Measurements from ENCODE around the gene E2F7.

The E2F7 gene

DNA sequence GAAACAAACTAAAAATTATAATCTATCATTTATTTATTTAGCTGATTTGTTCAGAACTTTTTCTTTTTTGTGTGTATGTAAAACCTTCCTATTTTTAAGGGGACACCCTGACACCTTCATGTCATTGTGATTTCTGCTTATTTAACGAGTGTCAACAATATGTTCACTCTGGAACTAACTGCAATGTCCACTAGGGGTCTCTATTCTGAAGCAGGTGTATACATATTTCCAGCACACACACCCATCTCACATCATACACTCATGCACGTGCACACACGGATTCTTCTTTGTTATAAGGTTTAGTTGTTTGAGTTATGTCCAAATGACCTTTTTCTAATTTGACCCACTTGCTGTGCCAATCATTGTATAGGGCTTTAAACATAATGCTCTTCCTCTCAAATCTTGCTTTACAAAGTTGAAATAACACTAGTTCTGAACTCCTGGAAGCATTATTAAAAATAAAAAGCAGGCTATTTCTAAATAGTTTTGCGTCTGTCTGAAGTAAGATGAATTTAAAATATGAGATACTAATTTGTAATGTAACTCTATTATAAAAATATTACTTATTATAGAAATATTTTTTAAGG lies 15.5 kb downstream of the E2F7 start:
- Histone ChIP-seq H3K4me1 (ENCODE audit: insufficient read depth, low read length) (peaks cover 15% of the 10 kb centered on the region; the same call in 1 of the 2 replicates), H3K27me3 (ENCODE audit: insufficient read depth, low read length, poor library complexity) (no peaks in the 10 kb centered on the region), H2AFZ (ENCODE audit: low read depth, low read length) (no peak overlapping the region), H4K20me1 (ENCODE audit: insufficient read depth, low read length) (peaks cover 54% of the 10 kb centered on the region), H3K27ac (ENCODE audit: low read length) (no peak overlapping the region), H3K4me2 (ENCODE audit: insufficient read depth, low read length) (no peak overlapping the region), H3K4me3 (ENCODE audit: low read depth in 1 of 2, low read length in 2 of 2) (no peak overlapping the region), H3K9me3 (ENCODE audit: insufficient read depth, low read length, severe bottlenecking) (no peaks in the 10 kb centered on the region), H3K9ac (ENCODE audit: low read depth, low read length) (no peak overlapping the region), H3K79me2 (ENCODE audit: insufficient read depth, low read length) (peaks cover 68% of the 10 kb centered on the region), H3K36me3 (ENCODE audit: insufficient read depth, low read length) (peaks cover 98% of the 10 kb centered on the region)
- peak; percentile 28 for DNase-seq
- TF ChIP-seq, protein P1, sequence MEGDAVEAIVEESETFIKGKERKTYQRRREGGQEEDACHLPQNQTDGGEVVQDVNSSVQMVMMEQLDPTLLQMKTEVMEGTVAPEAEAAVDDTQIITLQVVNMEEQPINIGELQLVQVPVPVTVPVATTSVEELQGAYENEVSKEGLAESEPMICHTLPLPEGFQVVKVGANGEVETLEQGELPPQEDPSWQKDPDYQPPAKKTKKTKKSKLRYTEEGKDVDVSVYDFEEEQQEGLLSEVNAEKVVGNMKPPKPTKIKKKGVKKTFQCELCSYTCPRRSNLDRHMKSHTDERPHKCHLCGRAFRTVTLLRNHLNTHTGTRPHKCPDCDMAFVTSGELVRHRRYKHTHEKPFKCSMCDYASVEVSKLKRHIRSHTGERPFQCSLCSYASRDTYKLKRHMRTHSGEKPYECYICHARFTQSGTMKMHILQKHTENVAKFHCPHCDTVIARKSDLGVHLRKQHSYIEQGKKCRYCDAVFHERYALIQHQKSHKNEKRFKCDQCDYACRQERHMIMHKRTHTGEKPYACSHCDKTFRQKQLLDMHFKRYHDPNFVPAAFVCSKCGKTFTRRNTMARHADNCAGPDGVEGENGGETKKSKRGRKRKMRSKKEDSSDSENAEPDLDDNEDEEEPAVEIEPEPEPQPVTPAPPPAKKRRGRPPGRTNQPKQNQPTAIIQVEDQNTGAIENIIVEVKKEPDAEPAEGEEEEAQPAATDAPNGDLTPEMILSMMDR (IDR thresholded peaks at IDR 0.05; ENCODE audit: borderline replicate concordance, extremely low read depth, low read length, poor library complexity, severe bottlenecking): peak; percentile 78
- TF ChIP-seq EZH2 (IDR thresholded peaks at IDR 0.05; ENCODE audit: borderline replicate concordance, low read depth, low read length, severe bottlenecking): no peak
- ATAC-seq (ENCODE audit: insufficient read depth, low read depth): peak; percentile 92

DNA sequence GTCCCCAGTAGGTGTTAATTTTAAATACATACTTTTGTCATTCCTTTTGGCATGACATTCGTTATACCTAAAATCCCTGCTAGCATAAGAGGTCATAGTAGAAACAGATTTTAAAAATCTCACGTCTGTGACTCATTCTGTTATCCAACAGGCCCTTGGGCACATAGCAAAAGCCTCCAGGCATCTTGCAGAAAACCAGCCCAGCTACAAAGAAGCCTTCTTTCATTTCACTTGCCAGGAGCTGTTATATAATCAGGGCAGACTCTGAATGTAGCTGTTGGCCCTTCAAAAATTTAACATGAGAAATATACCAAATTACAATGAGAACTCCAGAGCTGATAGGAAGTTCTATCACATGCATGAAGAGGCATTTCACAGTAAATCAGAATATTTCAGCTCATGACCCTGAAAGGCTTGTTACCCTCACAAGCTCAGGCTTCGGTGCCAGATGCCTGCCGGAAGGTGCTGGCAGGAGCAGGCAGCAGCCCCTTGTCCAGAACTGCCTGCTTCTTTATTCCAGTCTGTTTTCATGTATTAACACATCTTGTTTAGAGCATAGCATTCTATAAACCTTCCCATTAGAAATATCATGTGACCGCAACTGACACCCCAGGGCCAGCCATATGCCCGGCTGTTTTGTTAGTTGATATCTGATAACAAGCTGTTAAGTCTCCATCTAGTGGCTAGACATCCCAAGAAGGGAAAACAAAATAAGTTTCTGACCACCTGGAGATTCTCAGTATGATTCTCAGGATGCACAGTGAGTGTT lies 17.8 kb downstream of the E2F7 start:
- H3K27ac ChIP-seq (ENCODE audit: low read length): no peak overlapping the region
- H3K9me3 ChIP-seq (ENCODE audit: insufficient read depth, low read length, severe bottlenecking): no peaks in the 10 kb centered on the region
- no peak overlapping the region for H3K4me2 ChIP-seq (ENCODE audit: insufficient read depth, low read length)
- H4K20me1 ChIP-seq (ENCODE audit: insufficient read depth, low read length): peaks cover 43% of the 10 kb centered on the region
- H3K4me3 ChIP-seq (ENCODE audit: low read depth in 1 of 2, low read length in 2 of 2): no peak overlapping the region
- peaks cover 98% of the 10 kb centered on the region for H3K36me3 ChIP-seq (ENCODE audit: insufficient read depth, low read length)
- no peak overlapping the region for H2AFZ ChIP-seq (ENCODE audit: low read depth, low read length)
- no peak for ATAC-seq (ENCODE audit: insufficient read depth, low read depth)
- H3K4me1 ChIP-seq (ENCODE audit: insufficient read depth, low read length): no peaks in the 10 kb centered on the region
- H3K79me2 ChIP-seq (ENCODE audit: insufficient read depth, low read length): peaks cover 51% of the 10 kb centered on the region
- no peaks in the 10 kb centered on the region for H3K27me3 ChIP-seq (ENCODE audit: insufficient read depth, low read length, poor library complexity)
- TF ChIP-seq, protein P1 (IDR thresholded peaks at IDR 0.05; ENCODE audit: borderline replicate concordance, extremely low read depth, low read length, poor library complexity, severe bottlenecking): no peak
- TF ChIP-seq EZH2 (IDR thresholded peaks at IDR 0.05; ENCODE audit: borderline replicate concordance, low read depth, low read length, severe bottlenecking): no peak
- no peak overlapping the region for H3K9ac ChIP-seq (ENCODE audit: low read depth, low read length)
- no peak for DNase-seq

DNA sequence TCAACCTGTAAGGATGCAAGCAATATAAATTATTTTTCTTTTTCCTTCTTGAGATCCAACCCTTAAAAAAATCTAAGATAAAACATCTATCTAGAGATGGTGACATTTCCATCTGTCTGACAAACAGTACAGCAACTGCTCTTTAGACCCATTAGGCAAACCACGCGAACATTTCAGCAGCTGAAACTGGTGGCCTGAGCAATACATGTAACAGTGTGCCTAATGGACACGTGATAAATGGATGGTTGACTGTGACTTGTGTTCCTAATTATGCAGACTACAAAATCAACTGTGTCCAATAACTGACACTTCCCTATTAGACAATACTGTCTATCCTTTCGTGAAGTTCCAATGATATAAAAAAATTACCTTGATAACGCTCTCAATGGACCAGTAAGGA lies 18.9 kb downstream of the E2F7 start:
- peaks cover 40% of the 10 kb centered on the region for H3K79me2 ChIP-seq (ENCODE audit: insufficient read depth, low read length)
- peaks cover 98% of the 10 kb centered on the region for H3K36me3 ChIP-seq (ENCODE audit: insufficient read depth, low read length)
- no peaks in the 10 kb centered on the region for H3K27me3 ChIP-seq (ENCODE audit: insufficient read depth, low read length, poor library complexity)
- H2AFZ ChIP-seq (ENCODE audit: low read depth, low read length): no peak overlapping the region
- H3K9ac ChIP-seq (ENCODE audit: low read depth, low read length): no peak overlapping the region
- H3K9me3 ChIP-seq (ENCODE audit: insufficient read depth, low read length, severe bottlenecking): no peaks in the 10 kb centered on the region
- H4K20me1 ChIP-seq (ENCODE audit: insufficient read depth, low read length): peaks cover 35% of the 10 kb centered on the region
- TF ChIP-seq, protein P1 (IDR thresholded peaks at IDR 0.05; ENCODE audit: borderline replicate concordance, extremely low read depth, low read length, poor library complexity, severe bottlenecking): no peak
- no peak for TF ChIP-seq EZH2 (IDR thresholded peaks at IDR 0.05; ENCODE audit: borderline replicate concordance, low read depth, low read length, severe bottlenecking)
- ATAC-seq (ENCODE audit: insufficient read depth, low read depth) (no peak), DNase-seq (no peak)
- no peak overlapping the region for H3K27ac ChIP-seq (ENCODE audit: low read length)
- H3K4me2 ChIP-seq (ENCODE audit: insufficient read depth, low read length): no peak overlapping the region
- H3K4me3 ChIP-seq (ENCODE audit: low read depth in 1 of 2, low read length in 2 of 2): no peak overlapping the region
- H3K4me1 ChIP-seq (ENCODE audit: insufficient read depth, low read length): no peaks in the 10 kb centered on the region
